Kidney (tissue), 14 donors: ENCODE results near the gene CFAP251. TPM values are rescaled to one million over a fixed set of nuclear protein-coding genes. Genes with fewer than 3 reads are reported as not detected.

Experiments
- DNase-seq, 5 donors: peaks; one replicate each; pipeline ENCODE4 v3.0.0-alpha.2; 2013 to 2020
- FAIRE-seq: peaks from 2 replicates; lab custom pipeline; 2012; peaks lifted over from hg19 to GRCh38; lab: Jason Lieb, UNC
- H3K27ac ChIP-seq, 2 donors: one replicate each; pipeline ENCODE4 v1.7.0; 2013; ENCODE audit warnings: low read depth in 2 of 2, low read length in 2 of 2, inconsistent platforms in 1 of 2
- H3K27me3 ChIP-seq: one replicate; pipeline ENCODE4 v1.7.1; 2013; ENCODE audit warnings: low read length, inconsistent platforms; ENCODE audit not compliant: control insufficient read depth, insufficient read depth
- H3K36me3 ChIP-seq, 3 donors: one replicate each; pipeline versions ENCODE4 v1.7.0 to v1.7.1; 2013; ENCODE audit warnings: low read length in 3 of 3, control low read depth in 1 of 3, inconsistent platforms in 1 of 3; ENCODE audit not compliant: insufficient read depth in 3 of 3, control insufficient read depth in 2 of 3
- H3K4me1 ChIP-seq, 3 donors: one replicate each; pipeline versions ENCODE4 v1.7.0 to v1.7.1; 2013; ENCODE audit warnings: low read length in 3 of 3, inconsistent platforms in 1 of 3, low read depth in 1 of 3; ENCODE audit not compliant: control insufficient read depth in 2 of 3, insufficient read depth in 2 of 3
- H3K4me3 ChIP-seq, 3 donors: one replicate each; pipeline versions ENCODE4 v1.7.0 to v1.8.1; 2013; ENCODE audit warnings: low read length in 3 of 3, control low read depth in 1 of 3, inconsistent platforms in 1 of 3
- H3K9ac ChIP-seq, 3 donors: one replicate each; pipeline versions ENCODE4 v1.7.0 to v1.7.1; 2013; ENCODE audit warnings: low read length in 3 of 3, control low read depth in 1 of 3, inconsistent platforms in 1 of 3
- H3K9me3 ChIP-seq, 3 donors: one replicate each; pipeline versions ENCODE4 v1.7.0 to v1.7.1; 2013; ENCODE audit warnings: low read length in 3 of 3, control low read depth in 1 of 3, inconsistent platforms in 1 of 3; ENCODE audit not compliant: control insufficient read depth in 2 of 3, insufficient read depth in 1 of 3
- CTCF ChIP-seq: IDR thresholded peaks from 3 replicates; pipeline ENCODE4 v1.5.1; 2012; ENCODE audit warnings: mild to moderate bottlenecking, moderate library complexity, borderline replicate concordance; ENCODE audit not compliant: insufficient read depth; ENCODE audit errors: extremely low read depth
- intact Hi-C: fragments of 100-400 bp; cut with DNase I; formaldehyde crosslinking; loops from one replicate; pipeline ENCODE4 v1.11.1; 2022
- polyA plus RNA-seq: library from polyadenylated mRNA; stranded (reverse); fragments of 350-450 nt; fragmentation: Illumina TruSeq; extraction: RNeasy Lipid Tissue Mini Kit (QIAGEN cat#74804); gene quantifications from one replicate; pipeline ENCODE4 v1.2.3, GENCODE V29; 2014; ENCODE audit warnings: low read depth, low replicate concordance; ENCODE audit not compliant: insufficient read depth
- total RNA-seq: library from RNA; stranded (reverse); fragmentation: NEBNext Ultra II Directional; extraction: Animal tissue kit (Norgen Biotek cat#: 25700); gene quantifications from one replicate; pipeline ENCODE4 v1.2.1, GENCODE V29; 2021
- donor health status: control.
- donor health status: control.
- donor health status: control.
- donor health status: control.
- donor health status: control.
- donor health status: DM: yes; HTN: yes; CAD: no.
- donor health status: Normal renal cell carcinoma (clear cell type).

The CFAP251 gene
- total and polyA plus RNA-seq, 2 donors from 2014 or later = 2.9 to 10.8 TPM

- Histone ChIP-seq H3K9ac (no peak overlapping the region), H3K27me3 (no peaks in the 10 kb centered on the region), H3K9me3 (no peaks in the 10 kb centered on the region), H3K4me3 (no peak overlapping the region), H3K36me3 (peaks cover 7 to 23% (median 19%) of the 10 kb centered on the region in 3 donors), H3K27ac (no peak overlapping the region), H3K4me1 (peaks cover 0 to 4% (median 0%) of the 10 kb centered on the region in 3 donors)
- TF ChIP-seq CTCF = no peak
- no peak for FAIRE-seq
- no peak for DNase-seq
- intact Hi-C loops = no loop called here
These were observed 12.6 kb upstream of the CFAP251 start for GRCh38 chr12:121905746-121906145.

- Histone ChIP-seq H3K27me3 (no peaks in the 10 kb centered on the region), H3K9me3 (no peaks in the 10 kb centered on the region), H3K36me3 (peaks cover 3 to 10% (median 7%) of the 10 kb centered on the region in 3 donors), H3K9ac (no peak overlapping the region), H3K4me3 (no peak overlapping the region), H3K4me1 (no peaks in the 10 kb centered on the region), H3K27ac (no peak overlapping the region)
- DNase-seq (no peak), FAIRE-seq (no peak)
- TF ChIP-seq CTCF = no peak
- intact Hi-C loops = no loop called here
These were observed 9.7 kb upstream of the CFAP251 start for GRCh38 chr12:121908702-121909101.

GRCh38 chr12:121911824-121912585 is 6.4 kb upstream of the CFAP251 start:
- H3K4me1 ChIP-seq = no peaks in the 10 kb centered on the region
- peaks cover 3 to 16% (median 12%) of the 10 kb centered on the region in 3 donors for H3K36me3 ChIP-seq
- no peak overlapping the region for H3K9ac ChIP-seq
- TF ChIP-seq CTCF = no peak
- intact Hi-C loops = no loop called here
- no peak overlapping the region for H3K4me3 ChIP-seq
- FAIRE-seq (no peak), DNase-seq (no peak)
- H3K27ac ChIP-seq = no peak overlapping the region
- H3K9me3 ChIP-seq = no peaks in the 10 kb centered on the region
- H3K27me3 ChIP-seq = no peaks in the 10 kb centered on the region
